Activated CD4-positive, alpha-beta T cell treated with anti-CD3 and anti-CD28 coated beads, Interleukin-2, amount 10 ng/mL, durations not matched to agents 24 days and 14 days (primary cell): ENCODE data around the gene PROS1. TPM values are rescaled to one million over a fixed set of nuclear protein-coding genes. Genes with fewer than 3 reads are reported as not detected.
"Not testable (repeated sequence)": the region's sequence is repeated elsewhere in the genome, so short reads cannot be mapped to it uniquely, and the experiment has no call there.

Experiments
- DNase-seq: peaks from one replicate; pipeline ENCODE4 v3.0.0; 2022
- H3K27ac Mint-ChIP-seq: one replicate; pipeline ENCODE4 v1.8.0; 2022; ENCODE audit warnings: mild to moderate bottlenecking, mixed read lengths
- H3K27me3 Mint-ChIP-seq: one replicate; pipeline ENCODE4 v1.8.0; 2022; ENCODE audit warnings: mixed read lengths
- H3K36me3 Mint-ChIP-seq: one replicate; pipeline ENCODE4 v1.8.0; 2022; ENCODE audit warnings: low read depth, mild to moderate bottlenecking, mixed read lengths
- H3K4me1 Mint-ChIP-seq: one replicate; pipeline ENCODE4 v1.8.0; 2021; ENCODE audit warnings: mixed read lengths
- H3K4me3 Mint-ChIP-seq: one replicate; pipeline ENCODE4 v1.8.0; 2022; ENCODE audit warnings: mild to moderate bottlenecking, moderate library complexity, mixed read lengths
- H3K9me3 Mint-ChIP-seq: one replicate; pipeline ENCODE4 v1.8.0; 2021; ENCODE audit warnings: mixed read lengths
- intact Hi-C: fragments of 100-400 bp; cut with micrococcal nuclease; formaldehyde crosslinking; loops from one replicate; pipeline ENCODE4 v1.15.1; 2023
- total RNA-seq: library from RNA; stranded (reverse); gene quantifications from 2 replicates; pipeline ENCODE4 v1.2.3, GENCODE V29; 2022

PROS1 gene
- total RNA-seq, 1 donor from 2014 or later, result 1.3 TPM

DNA sequence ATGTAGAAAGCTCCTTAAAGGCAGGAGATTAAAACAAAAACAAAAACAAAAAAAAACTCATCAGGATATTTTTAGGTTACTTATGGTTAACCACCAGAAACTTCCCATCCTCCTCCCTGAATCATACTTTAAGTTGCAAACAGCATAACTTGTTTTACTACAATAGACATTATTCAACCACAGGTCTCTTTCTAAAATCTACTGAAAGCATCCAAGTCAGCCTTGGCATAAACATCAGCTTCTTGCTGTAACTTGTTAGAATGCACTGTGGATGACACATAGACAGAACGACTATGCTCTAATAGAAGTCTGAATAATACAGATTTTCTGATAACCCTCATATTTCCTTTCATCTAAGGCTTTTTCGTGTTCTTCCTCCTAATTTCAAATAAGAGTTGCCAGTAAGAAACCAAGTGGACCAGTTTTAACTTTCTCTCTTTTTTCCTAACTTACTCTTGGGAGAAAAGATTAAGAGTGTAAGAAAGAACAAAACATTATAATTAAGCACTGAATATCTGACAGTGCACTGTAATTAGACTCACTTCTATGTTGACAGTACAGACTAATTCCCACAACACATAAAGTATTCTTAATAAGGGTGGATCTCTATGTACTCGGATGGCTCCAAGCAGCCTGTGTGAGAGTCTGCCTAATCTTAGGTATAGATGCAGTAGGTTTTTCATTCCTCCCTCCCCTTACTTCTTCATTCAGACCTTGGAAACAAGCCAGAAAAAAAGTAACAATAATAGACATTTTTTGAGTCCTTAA, 95.3 kb downstream of the PROS1 start:
- H3K4me1 Mint-ChIP-seq, H3K9me3 Mint-ChIP-seq, H3K27me3 Mint-ChIP-seq, H3K4me3 Mint-ChIP-seq, H3K36me3 Mint-ChIP-seq, intact Hi-C loops, H3K27ac Mint-ChIP-seq, DNase-seq: not testable (repeated sequence)

DNA sequence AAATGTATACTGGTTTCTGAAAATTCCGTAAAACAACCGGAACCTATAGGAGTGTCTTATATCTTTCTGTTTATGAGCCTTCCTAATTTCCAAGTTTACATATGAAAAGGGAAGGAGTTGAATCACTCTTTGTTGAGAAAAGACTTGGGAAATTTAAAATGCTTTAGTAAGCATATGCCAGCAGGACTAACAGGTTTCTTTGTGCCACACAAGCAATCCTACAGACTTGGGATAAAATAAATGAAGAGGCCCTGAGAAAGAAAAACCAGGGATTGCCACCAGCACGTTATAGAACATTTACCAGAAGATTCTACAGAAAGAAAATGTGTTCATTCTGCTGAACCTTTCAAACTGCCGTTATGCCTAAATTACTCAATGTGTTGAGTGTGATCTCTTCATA, 96.3 kb downstream of the PROS1 start:
- H3K27ac Mint-ChIP-seq, H3K9me3 Mint-ChIP-seq, intact Hi-C loops, H3K27me3 Mint-ChIP-seq, H3K4me1 Mint-ChIP-seq, H3K4me3 Mint-ChIP-seq, DNase-seq, H3K36me3 Mint-ChIP-seq: not testable (repeated sequence)

DNA sequence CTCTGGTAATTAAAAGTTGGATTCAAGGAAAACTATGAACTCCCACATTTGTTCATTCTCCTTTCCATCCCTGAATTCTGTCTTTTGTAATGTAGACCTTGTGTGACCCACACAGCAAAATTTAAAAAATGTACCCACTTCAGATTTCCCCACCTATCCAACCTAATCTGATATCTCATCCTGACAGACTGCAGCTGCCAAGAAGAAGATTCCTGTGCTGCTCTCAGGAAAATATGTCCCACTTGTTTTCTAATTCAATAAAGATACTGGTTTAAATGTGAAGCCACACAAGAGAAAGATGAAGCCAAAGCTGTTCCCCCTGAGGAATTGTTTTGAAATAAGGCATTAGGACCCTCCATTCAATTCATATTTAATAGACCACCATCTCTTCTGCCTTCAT, 100.3 kb downstream of the PROS1 start:
- H3K36me3 Mint-ChIP-seq, H3K27ac Mint-ChIP-seq, H3K4me1 Mint-ChIP-seq, intact Hi-C loops, H3K27me3 Mint-ChIP-seq, DNase-seq, H3K4me3 Mint-ChIP-seq, H3K9me3 Mint-ChIP-seq: not testable (repeated sequence)

DNA sequence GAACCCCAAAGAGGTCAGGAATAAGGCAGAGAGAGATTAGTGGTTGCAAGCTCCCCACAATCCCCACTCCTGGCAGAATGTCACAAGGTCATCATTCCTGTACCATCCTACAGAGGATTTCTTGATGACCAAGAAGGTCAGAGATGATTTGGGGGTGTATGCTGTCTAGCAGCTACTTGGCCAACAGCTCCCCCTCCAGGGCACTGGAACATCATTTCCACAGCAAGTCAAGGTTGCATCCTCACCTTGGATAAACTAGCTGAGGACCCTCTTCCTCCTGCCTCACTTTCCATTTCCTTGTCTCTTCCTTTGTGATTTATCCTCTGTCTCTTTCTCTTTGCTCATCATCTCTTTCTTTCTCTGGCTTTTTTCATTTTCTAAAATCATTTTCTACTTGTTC, 106.3 kb downstream of the PROS1 start:
- peaks cover 3% of the 10 kb centered on the region for H3K9me3 Mint-ChIP-seq
- H3K36me3 Mint-ChIP-seq, result no peaks in the 10 kb centered on the region
- H3K27me3 Mint-ChIP-seq, result no peaks in the 10 kb centered on the region
- no peak overlapping the region for H3K4me3 Mint-ChIP-seq
- no peak for DNase-seq
- no peak overlapping the region for H3K27ac Mint-ChIP-seq
- intact Hi-C loops, result no loop called here
- H3K4me1 Mint-ChIP-seq, result no peaks in the 10 kb centered on the region

DNA sequence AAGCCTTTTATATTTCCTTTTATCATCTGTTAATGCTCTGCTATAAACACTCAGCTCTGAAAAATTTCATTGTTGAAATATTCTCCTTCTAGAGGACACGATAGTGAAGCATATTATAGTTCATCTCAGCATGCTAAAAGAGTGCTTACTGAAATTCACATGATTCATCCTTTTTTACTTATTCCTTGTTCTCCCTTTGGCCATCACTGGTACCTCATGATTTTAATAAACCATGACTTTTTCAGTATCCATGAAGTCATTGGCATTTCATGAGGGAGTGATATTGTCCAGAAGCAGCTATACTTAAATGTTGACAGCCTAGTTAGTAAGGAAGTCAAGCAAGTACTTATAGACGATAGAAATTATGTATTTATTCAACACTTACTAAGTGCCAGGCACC, 112.7 kb downstream of the PROS1 start:
- no peaks in the 10 kb centered on the region for H3K9me3 Mint-ChIP-seq
- H3K36me3 Mint-ChIP-seq, result no peaks in the 10 kb centered on the region
- no peak overlapping the region for H3K27ac Mint-ChIP-seq
- no peak overlapping the region for H3K4me3 Mint-ChIP-seq
- H3K4me1 Mint-ChIP-seq, result no peaks in the 10 kb centered on the region
- no peak for DNase-seq
- H3K27me3 Mint-ChIP-seq, result no peaks in the 10 kb centered on the region
- intact Hi-C loops, result no loop called here

DNA sequence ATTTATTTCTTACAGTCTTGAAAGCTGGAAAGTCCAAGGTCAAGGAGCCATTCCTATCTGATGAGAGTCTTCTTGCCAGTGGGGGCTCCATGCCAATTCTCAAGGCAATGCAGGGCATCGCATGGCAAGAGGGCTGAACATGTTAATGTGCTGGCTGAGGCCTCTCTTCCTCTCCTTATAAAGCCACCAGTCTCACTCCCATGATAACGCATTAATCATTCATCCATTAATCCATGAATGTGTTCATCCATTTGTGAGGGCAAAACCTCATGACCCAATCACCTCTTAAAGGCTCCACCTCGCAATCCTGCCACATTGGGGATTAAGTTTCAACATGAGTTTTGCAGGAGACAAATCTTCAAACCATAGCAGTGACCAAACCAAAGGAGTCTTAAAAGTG, 118.3 kb downstream of the PROS1 start:
- H3K4me1 Mint-ChIP-seq, result no peaks in the 10 kb centered on the region
- H3K4me3 Mint-ChIP-seq, result no peak overlapping the region
- DNase-seq, result no peak
- no peak overlapping the region for H3K27ac Mint-ChIP-seq
- intact Hi-C loops, result no loop called here
- no peaks in the 10 kb centered on the region for H3K27me3 Mint-ChIP-seq
- H3K36me3 Mint-ChIP-seq, result no peaks in the 10 kb centered on the region
- H3K9me3 Mint-ChIP-seq, result peaks cover 3% of the 10 kb centered on the region

DNA sequence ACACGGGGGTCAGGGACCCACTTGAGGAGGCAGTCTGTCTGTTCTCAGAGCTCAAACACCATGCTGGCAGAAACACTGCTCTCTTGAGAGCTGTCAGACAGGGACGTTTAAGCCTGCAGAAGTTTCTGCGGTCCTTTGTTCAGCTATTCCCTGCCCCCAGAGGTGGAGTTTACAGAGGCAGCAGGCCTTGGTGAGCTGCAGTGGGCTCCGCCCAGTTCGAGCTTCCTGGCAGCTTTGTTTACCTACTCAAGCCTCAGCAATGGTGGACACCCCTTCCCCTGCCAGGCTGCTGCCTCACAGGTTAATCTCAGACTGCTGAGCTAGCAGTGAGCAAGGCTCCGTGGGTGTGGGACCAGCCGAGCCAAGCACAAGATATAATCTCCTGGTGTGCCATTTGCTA, 121.5 kb downstream of the PROS1 start:
- H3K9me3 Mint-ChIP-seq, intact Hi-C loops, H3K36me3 Mint-ChIP-seq, H3K27ac Mint-ChIP-seq, H3K4me1 Mint-ChIP-seq, DNase-seq, H3K4me3 Mint-ChIP-seq, H3K27me3 Mint-ChIP-seq: not testable (repeated sequence)

DNA sequence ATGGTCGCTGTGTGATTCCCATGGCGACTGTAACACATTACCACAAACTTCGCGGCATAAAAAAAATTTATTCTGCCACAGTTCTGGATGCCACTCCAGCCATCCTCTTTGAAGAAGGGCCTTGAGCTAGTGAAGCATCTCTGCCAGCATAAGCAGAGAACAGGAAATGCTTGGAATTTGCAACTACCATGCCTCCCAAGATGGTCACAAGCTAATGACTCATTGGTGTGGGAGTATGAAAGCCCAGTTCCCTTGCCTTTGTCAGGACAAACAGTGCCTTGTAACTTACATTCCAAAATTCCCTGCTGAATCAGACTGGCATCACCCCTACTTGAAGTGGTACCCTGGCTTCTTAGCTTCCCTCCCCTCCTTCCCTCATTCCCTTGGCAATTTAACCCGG, 129.7 kb downstream of the PROS1 start:
- no peak for DNase-seq

DNA sequence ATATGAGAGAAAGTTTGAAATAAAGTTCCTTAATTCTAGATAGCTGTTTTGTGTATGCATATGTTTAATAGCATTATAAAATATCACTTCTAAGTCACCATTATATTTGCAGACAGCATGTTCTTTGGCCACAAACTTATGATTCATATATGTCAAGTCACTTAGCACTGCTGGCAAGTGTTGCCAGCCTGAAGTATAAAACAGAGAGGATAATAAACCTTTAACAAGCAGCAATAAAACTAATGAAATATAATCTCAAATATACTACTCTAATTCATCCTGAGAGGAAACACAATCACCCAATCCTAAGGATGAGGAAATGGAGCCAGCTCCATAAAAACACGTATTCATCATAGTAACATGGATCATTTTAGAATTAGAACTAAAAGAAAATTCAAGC, 134.5 kb downstream of the PROS1 start:
- H3K4me3 Mint-ChIP-seq, intact Hi-C loops, H3K36me3 Mint-ChIP-seq, H3K27me3 Mint-ChIP-seq, H3K27ac Mint-ChIP-seq, H3K9me3 Mint-ChIP-seq, DNase-seq, H3K4me1 Mint-ChIP-seq: not testable (repeated sequence)

More for the DNA sequence above, 129.7 kb downstream of the PROS1 start:
- intact Hi-C loops, result no loop called here
- H3K27ac Mint-ChIP-seq, result no peak overlapping the region
- no peaks in the 10 kb centered on the region for H3K27me3 Mint-ChIP-seq
- H3K4me3 Mint-ChIP-seq, result no peak overlapping the region
- H3K4me1 Mint-ChIP-seq, result peaks cover 3% of the 10 kb centered on the region
- no peaks in the 10 kb centered on the region for H3K9me3 Mint-ChIP-seq
- no peaks in the 10 kb centered on the region for H3K36me3 Mint-ChIP-seq

Other genes with a start within 250 kb of the PROS1 start
- 12.2 and 16.6 TPM in 2 replicates for gene ARL13B, start 6.3 kb upstream of the PROS1 start, total RNA-seq
- gene STX19, start 54.7 kb upstream of the PROS1 start, total RNA-seq, result not detected in 2 replicates
- 10.0 and 11.3 TPM in 2 replicates for gene DHFR2, start 89.0 kb upstream of the PROS1 start, total RNA-seq
- 15.3 and 17.9 TPM in 2 replicates for gene NSUN3, start 89.2 kb upstream of the PROS1 start, total RNA-seq